Caco-2 (cell line): ENCODE data around the gene DNAJC3. TPM values are rescaled to one million over a fixed set of nuclear protein-coding genes. Genes with fewer than 3 reads are reported as not detected.
"Not testable (repeated sequence)": the region's sequence is repeated elsewhere in the genome, so short reads cannot be mapped to it uniquely, and the experiment has no call there.

Experiments used
- BruUV-seq: library from RNA; stranded (reverse); fragments of 400-500 nt; replicated peaks from 2 replicates; lab custom pipeline; 2021; lab: Mats Ljungman, UMichigan
- CTCF ChIA-PET: fragments of 300-600 bp; sonication (Branson Sonifier 250); formaldehyde crosslinking; loops from one replicate; lab custom pipeline; 2022; ENCODE audit warnings: antibody characterized with exemption; lab: Charles Lee
- POLR2A ChIA-PET: fragments of 300-600 bp; sonication (Branson Sonifier 250); formaldehyde crosslinking; loops from one replicate; lab custom pipeline; 2022; ENCODE audit warnings: antibody characterized with exemption; lab: Charles Lee
- DNase-seq, 2 experiments: peaks; one replicate each; pipeline versions ENCODE4 v3.0.0 to v3.0.0-alpha.2; 2020 to 2022
- H3K27me3 ChIP-seq: replicated peaks from 2 replicates; pipeline ENCODE4 v1.6.0; 2011; ENCODE audit warnings: low read length; ENCODE audit not compliant: control insufficient read depth, insufficient read depth
- H3K36me3 ChIP-seq: 2 replicates; pipeline ENCODE4 v1.5.1; 2011; ENCODE audit warnings: low read length; ENCODE audit not compliant: control insufficient read depth, insufficient read depth
- H3K4me1 ChIP-seq: fragments of 250-450 bp; sonication (Bioruptor Pico); 2 replicates; pipeline ENCODE4 v1.5.1; 2020; ENCODE audit warnings: mild to moderate bottlenecking
- H3K4me3 ChIP-seq: 2 replicates; pipeline ENCODE4 v1.5.1; 2011; ENCODE audit warnings: low read depth, mild to moderate bottlenecking, control low read depth, low read length
- H3K9me3 ChIP-seq: fragments of 250-450 bp; sonication (Bioruptor Pico); 2 replicates; pipeline ENCODE4 v1.5.1; 2020; ENCODE audit warnings: mild to moderate bottlenecking, moderate library complexity
- H3K27ac Mint-ChIP-seq: one replicate; pipeline ENCODE4 v1.8.0; 2022; ENCODE audit warnings: mixed read lengths; ENCODE audit not compliant: unreplicated experiment
- H3K27me3 Mint-ChIP-seq: one replicate; pipeline ENCODE4 v1.8.0; 2022; ENCODE audit warnings: mixed read lengths; ENCODE audit not compliant: insufficient read depth, unreplicated experiment
- H3K36me3 Mint-ChIP-seq: one replicate; pipeline ENCODE4 v1.8.0; 2022; ENCODE audit warnings: mild to moderate bottlenecking, mixed read lengths; ENCODE audit not compliant: insufficient read depth, unreplicated experiment
- H3K4me1 Mint-ChIP-seq: one replicate; pipeline ENCODE4 v1.8.0; 2022; ENCODE audit warnings: low read depth, mixed read lengths; ENCODE audit not compliant: unreplicated experiment
- H3K4me3 Mint-ChIP-seq: one replicate; pipeline ENCODE4 v1.8.0; 2022; ENCODE audit warnings: mild to moderate bottlenecking, moderate library complexity, mixed read lengths; ENCODE audit not compliant: unreplicated experiment
- H3K9me3 Mint-ChIP-seq: one replicate; pipeline ENCODE4 v1.8.0; 2022; ENCODE audit warnings: mixed read lengths; ENCODE audit not compliant: unreplicated experiment
- intact Hi-C: fragments of 100-400 bp; cut with micrococcal nuclease; formaldehyde crosslinking; loops from one replicate; pipeline ENCODE4 v1.10.0; 2022; ENCODE audit not compliant: unreplicated experiment
- total RNA-seq: library from RNA; stranded (reverse); gene quantifications from 2 replicates; pipeline ENCODE4 v1.2.3, GENCODE V29; 2022
- TF ChIP-seq, protein P1 (sequence below), 2 experiments: fragments of 200-600 bp in 1 of 2; IDR thresholded peaks; 1 replicate in 1 of 2; 2 replicates in 1 of 2; pipeline versions ENCODE4 v1.5.1 to v1.8.0; 2011 to 2022; ENCODE audit warnings: antibody characterized with exemption in 1 of 2, control low read depth in 1 of 2, inconsistent platforms in 1 of 2, low read depth in 1 of 2, low read length in 1 of 2, mild to moderate bottlenecking in 1 of 2, moderate library complexity in 1 of 2; ENCODE audit not compliant: insufficient read depth in 1 of 2, severe bottlenecking in 1 of 2, unreplicated experiment in 1 of 2

DNAJC3 gene
- total RNA-seq, 1 experiment from 2014 or later, result 36.8 TPM

DNA sequence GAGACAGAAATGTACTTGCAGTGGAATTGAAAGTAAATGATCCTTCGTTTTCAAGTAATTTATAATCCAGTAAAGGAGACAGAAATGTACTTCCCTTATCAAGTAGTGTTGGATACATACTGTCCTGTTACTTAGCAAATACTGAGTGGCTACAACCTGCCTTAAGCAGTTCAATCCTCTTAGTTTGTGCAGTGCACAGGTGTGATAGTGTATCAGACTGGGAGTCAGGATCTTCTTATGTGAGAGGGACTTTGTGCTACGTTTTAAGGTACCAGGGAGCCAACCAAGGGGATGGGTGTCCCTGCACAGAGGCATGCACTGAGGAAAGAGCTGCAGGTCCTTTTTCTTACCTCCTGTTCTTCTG, 111.1 kb downstream of the DNAJC3 start:
- no peaks in the 10 kb centered on the region for H3K4me1 Mint-ChIP-seq
- no peak for DNase-seq
- Histone ChIP-seq H3K27me3 (no peaks in the 10 kb centered on the region), H3K36me3 (no peaks in the 10 kb centered on the region; the same call in 1 of the 2 replicates), H3K4me1 (0 out of 2 replicates have a peak, but pooled peaks cover under 1% of the 10 kb centered on the region), H3K9me3 (no peaks in the 10 kb centered on the region), H3K4me3 (no peak overlapping the region)
- no peaks in the 10 kb centered on the region for H3K9me3 Mint-ChIP-seq
- intact Hi-C loops, result no loop called here
- no peak overlapping the region for H3K4me3 Mint-ChIP-seq
- H3K36me3 Mint-ChIP-seq, result peaks cover 67% of the 10 kb centered on the region
- no peak overlapping the region for H3K27ac Mint-ChIP-seq
- CTCF ChIA-PET, result no interaction called here
- POLR2A ChIA-PET, result no interaction called here
- H3K27me3 Mint-ChIP-seq, result no peaks in the 10 kb centered on the region
- no TSS peak for BruUV-seq
- TF ChIP-seq, protein P1, sequence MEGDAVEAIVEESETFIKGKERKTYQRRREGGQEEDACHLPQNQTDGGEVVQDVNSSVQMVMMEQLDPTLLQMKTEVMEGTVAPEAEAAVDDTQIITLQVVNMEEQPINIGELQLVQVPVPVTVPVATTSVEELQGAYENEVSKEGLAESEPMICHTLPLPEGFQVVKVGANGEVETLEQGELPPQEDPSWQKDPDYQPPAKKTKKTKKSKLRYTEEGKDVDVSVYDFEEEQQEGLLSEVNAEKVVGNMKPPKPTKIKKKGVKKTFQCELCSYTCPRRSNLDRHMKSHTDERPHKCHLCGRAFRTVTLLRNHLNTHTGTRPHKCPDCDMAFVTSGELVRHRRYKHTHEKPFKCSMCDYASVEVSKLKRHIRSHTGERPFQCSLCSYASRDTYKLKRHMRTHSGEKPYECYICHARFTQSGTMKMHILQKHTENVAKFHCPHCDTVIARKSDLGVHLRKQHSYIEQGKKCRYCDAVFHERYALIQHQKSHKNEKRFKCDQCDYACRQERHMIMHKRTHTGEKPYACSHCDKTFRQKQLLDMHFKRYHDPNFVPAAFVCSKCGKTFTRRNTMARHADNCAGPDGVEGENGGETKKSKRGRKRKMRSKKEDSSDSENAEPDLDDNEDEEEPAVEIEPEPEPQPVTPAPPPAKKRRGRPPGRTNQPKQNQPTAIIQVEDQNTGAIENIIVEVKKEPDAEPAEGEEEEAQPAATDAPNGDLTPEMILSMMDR (IDR thresholded peaks at IDR 0.05; ENCODE audit: insufficient read depth in 1 of 2, low read depth in 1 of 2, low read length in 1 of 2, severe bottlenecking in 1 of 2, unreplicated experiment in 1 of 2), result no peak

DNA sequence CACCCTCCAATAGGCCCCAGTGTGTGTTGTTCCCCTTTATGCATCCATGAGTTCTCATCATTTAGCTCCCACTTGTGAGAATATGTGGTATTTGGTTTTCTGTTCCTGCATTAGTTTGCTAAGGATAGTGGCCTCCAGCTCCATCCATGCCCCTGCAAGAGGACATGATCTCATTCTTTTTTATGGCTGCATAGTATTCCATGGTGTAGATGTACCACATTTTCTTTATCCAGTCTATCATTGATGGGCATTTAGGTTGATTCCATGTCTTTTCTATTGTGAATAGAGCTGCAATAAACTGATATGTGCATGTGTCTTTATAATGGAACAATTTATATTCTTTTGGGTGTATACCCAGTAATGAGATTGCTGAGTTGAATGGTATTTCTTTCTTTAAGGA, 112.4 kb downstream of the DNAJC3 start:
- H3K36me3 ChIP-seq, H3K4me1 ChIP-seq, H3K4me3 ChIP-seq, H3K4me3 Mint-ChIP-seq, POLR2A ChIA-PET, H3K9me3 ChIP-seq, CTCF ChIA-PET, H3K27ac Mint-ChIP-seq, H3K4me1 Mint-ChIP-seq, H3K9me3 Mint-ChIP-seq, intact Hi-C loops, DNase-seq, H3K27me3 ChIP-seq, BruUV-seq, H3K27me3 Mint-ChIP-seq: not testable (repeated sequence)
- peaks cover 68% of the 10 kb centered on the region for H3K36me3 Mint-ChIP-seq

DNA sequence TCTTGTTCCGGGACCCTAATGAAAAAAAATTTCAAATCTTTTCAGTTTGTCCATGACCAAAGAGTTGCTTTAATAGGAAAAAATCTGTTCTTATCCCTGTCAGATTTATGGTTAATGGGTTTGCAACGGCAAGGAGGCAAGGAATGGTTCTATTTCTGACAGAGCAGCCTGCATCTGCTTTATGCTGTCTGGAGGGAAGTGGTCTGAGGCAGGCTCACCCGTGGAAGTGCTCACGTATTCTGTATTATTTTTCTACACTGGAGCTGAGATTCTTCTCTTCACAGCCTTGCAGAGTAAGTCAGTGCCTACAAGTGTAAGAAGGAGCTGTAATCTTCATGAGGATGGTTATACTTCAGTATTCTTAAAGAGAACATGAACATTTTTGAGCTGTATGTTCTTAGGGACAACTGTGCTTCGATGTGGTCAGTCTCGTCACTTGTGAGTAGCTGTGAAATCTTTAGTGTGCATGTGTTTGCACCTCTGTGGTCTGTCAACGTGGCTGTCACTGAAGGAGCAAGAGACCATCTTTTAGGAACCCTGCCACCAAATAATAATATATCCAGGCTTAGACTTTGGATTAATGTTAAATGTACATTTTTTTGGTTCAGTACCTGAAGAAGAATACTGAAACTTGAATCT, 114.3 kb downstream of the DNAJC3 start:
- POLR2A ChIA-PET, result no interaction called here

More for the DNA sequence above, 114.3 kb downstream of the DNAJC3 start:
- Mint-ChIP-seq H3K9me3 (no peaks in the 10 kb centered on the region), H3K4me1 (no peaks in the 10 kb centered on the region), H3K4me3 (no peak overlapping the region), H3K27me3 (no peaks in the 10 kb centered on the region), H3K27ac (no peak overlapping the region), H3K36me3 (peaks cover 71% of the 10 kb centered on the region)
- no TSS peak for BruUV-seq
- Histone ChIP-seq H3K4me3 (no peak overlapping the region), H3K4me1 (no peaks in the 10 kb centered on the region), H3K27me3 (no peaks in the 10 kb centered on the region), H3K9me3 (no peaks in the 10 kb centered on the region), H3K36me3 (no peaks in the 10 kb centered on the region; the same call in 1 of the 2 replicates)
- TF ChIP-seq, protein P1 (IDR thresholded peaks at IDR 0.05; ENCODE audit: insufficient read depth in 1 of 2, low read depth in 1 of 2, low read length in 1 of 2, severe bottlenecking in 1 of 2, unreplicated experiment in 1 of 2), result no peak
- intact Hi-C loops, result no loop called here
- CTCF ChIA-PET, result no interaction called here
- DNase-seq, result no peak
